ENCODE results near the gene PLA2G4F.

The PLA2G4F gene

DNA sequence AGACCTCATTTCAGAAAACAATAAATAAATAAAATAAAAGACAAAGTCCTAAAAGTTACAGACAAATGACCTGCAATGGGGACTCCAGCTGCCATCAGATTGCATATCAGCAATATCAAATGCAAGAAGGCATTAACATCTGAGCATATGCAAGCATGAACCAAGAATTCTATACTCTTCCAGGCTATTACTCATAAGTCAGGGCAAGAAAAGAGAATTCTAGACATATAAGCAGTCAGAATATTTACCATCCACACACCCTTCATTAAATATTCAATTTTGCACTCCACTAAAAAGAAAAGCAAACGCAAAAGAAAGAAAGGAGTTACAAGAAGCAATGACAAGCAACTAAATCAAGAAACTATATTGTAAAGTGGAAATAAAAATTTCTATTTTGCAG is 21.1 kb downstream of the PLA2G4F start:
- TF ChIP-seq TAF1 (IDR thresholded peaks at IDR 0.05; ENCODE audit: borderline replicate concordance, insufficient read depth, low read length), result no peak
- no peak for TF ChIP-seq POLR2AphosphoS5 (IDR thresholded peaks at IDR 0.05; ENCODE audit: low read depth, low read length)
- no peak for TF ChIP-seq REST (IDR thresholded peaks at IDR 0.05; ENCODE audit: insufficient read depth in 1 of 2, low read depth in 2 of 2, low read length in 2 of 2)
- no peak for TF ChIP-seq FOXP2 (optimal IDR thresholded peaks at IDR 0.05; ENCODE audit: borderline replicate concordance, extremely low read depth, extremely low read length, insufficient read depth)
- TF ChIP-seq SIN3A (IDR thresholded peaks at IDR 0.05; ENCODE audit: borderline replicate concordance, insufficient read depth, low read length), result no peak

DNA sequence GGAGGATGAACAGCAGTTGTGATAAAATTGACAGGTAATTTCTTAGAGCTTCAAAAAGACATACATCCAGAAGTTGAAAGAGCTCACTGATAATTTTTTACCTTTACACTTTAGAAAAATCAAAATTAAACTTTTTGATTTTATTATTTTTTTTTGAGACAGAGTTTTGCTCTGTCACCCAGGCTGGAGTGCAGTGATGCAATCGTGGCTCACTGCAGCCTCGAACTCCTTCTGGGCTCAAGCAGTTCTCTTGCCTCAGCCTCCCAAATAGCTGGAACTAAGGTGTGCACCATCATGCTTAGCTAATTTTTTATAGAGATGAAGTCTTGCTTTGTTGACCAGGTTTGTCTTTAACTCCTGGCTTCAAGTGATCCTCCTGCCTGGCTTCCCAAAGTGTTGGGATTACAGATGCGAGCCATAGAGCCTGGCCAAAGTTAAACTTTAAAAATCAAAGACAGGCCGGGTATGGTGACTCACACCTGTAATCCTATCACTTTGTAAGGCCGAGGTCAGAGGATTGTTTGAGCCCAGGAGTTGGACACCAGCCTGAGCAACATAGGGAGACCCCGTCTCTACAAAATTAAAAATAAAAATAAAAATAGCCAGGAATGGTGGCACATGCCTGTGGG is 21.7 kb downstream of the PLA2G4F start:
- no peak for TF ChIP-seq REST (IDR thresholded peaks at IDR 0.05; ENCODE audit: insufficient read depth in 1 of 2, low read depth in 2 of 2, low read length in 2 of 2)
- TF ChIP-seq FOXP2 (optimal IDR thresholded peaks at IDR 0.05; ENCODE audit: borderline replicate concordance, extremely low read depth, extremely low read length, insufficient read depth), result no peak
- no peak for TF ChIP-seq SIN3A (IDR thresholded peaks at IDR 0.05; ENCODE audit: borderline replicate concordance, insufficient read depth, low read length)
- TF ChIP-seq POLR2AphosphoS5 (IDR thresholded peaks at IDR 0.05; ENCODE audit: low read depth, low read length), result no peak
- no peak for TF ChIP-seq TAF1 (IDR thresholded peaks at IDR 0.05; ENCODE audit: borderline replicate concordance, insufficient read depth, low read length)

DNA sequence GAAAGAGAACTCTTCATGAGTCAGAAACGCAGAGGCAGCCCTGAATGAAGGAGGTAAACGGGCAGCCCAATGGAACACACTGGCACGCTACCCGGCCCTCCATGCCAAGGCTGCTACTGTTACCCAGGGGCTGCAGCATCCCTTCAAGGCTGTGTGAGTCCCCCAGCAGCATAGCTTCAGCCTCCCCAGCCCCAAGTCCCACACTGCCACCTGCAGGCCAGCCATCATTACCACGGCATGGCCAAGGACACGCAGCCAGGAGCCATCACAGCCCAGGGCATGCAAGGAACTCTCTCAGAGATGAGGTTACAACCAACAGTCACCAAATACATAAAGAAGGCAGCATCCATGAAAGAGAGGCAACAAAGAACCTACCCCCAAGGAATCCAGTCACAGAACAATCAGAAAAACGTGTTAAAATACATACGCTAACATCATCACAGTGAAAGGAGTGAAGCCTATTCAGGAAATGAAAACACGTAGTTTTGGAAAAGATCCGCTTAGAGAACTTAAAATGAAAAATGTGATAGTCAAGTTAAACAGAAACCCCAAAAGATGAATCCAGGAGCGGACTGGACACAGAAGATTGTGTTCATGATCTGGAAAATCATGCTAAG is 22.4 kb downstream of the PLA2G4F start:
- no peak for TF ChIP-seq POLR2AphosphoS5 (IDR thresholded peaks at IDR 0.05; ENCODE audit: low read depth, low read length)
- no peak for TF ChIP-seq SIN3A (IDR thresholded peaks at IDR 0.05; ENCODE audit: borderline replicate concordance, insufficient read depth, low read length)
- TF ChIP-seq REST (IDR thresholded peaks at IDR 0.05; ENCODE audit: insufficient read depth in 1 of 2, low read depth in 2 of 2, low read length in 2 of 2), result no peak
- TF ChIP-seq FOXP2 (optimal IDR thresholded peaks at IDR 0.05; ENCODE audit: borderline replicate concordance, extremely low read depth, extremely low read length, insufficient read depth), result no peak
- no peak for TF ChIP-seq TAF1 (IDR thresholded peaks at IDR 0.05; ENCODE audit: borderline replicate concordance, insufficient read depth, low read length)

DNA sequence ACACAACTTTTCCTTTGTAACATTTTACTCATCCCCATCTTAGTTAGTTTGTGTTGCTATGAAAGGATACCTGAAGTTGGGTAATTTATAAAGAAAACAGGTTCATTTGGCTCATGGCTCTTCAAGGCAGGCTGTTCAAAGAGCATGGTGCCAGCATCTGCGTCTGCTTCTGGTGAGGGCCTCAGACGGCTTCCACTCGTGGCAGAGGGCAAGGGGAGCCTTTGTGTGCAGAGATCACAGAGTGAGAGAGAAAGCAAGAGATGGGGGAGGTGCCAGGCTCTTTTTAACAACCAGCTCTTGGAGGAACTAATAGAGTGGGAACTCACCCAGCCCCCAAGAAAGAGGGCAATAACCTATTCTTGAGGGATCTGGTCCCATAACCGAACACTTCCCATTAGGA is 23.1 kb downstream of the PLA2G4F start:
- TF ChIP-seq POLR2AphosphoS5 (IDR thresholded peaks at IDR 0.05; ENCODE audit: low read depth, low read length) (no peak), SIN3A (IDR thresholded peaks at IDR 0.05; ENCODE audit: borderline replicate concordance, insufficient read depth, low read length) (no peak), REST (IDR thresholded peaks at IDR 0.05; ENCODE audit: insufficient read depth in 1 of 2, low read depth in 2 of 2, low read length in 2 of 2) (no peak), FOXP2 (optimal IDR thresholded peaks at IDR 0.05; ENCODE audit: borderline replicate concordance, extremely low read depth, extremely low read length, insufficient read depth) (no peak), TAF1 (IDR thresholded peaks at IDR 0.05; ENCODE audit: borderline replicate concordance, insufficient read depth, low read length) (no peak)
